Neutrophil (primary cell): ENCODE results near the gene SH3PXD2B.
A peak's percentile ranks its signal among the peaks of the same experiment; 100 is the strongest.

Source experiments
- H3K27ac ChIP-seq: fragments of 200-600 bp; sonication (generic); 2 replicates; pipeline ENCODE4 v1.5.1; 2016; ENCODE audit warnings: mild to moderate bottlenecking, moderate library complexity
- H3K27me3 ChIP-seq: fragments of 200-600 bp; sonication (generic); 2 replicates; pipeline ENCODE4 v1.6.0; 2016; ENCODE audit warnings: mild to moderate bottlenecking
- H3K36me3 ChIP-seq: fragments of 200-600 bp; sonication (generic); 2 replicates; pipeline ENCODE4 v1.5.1; 2017
- H3K4me1 ChIP-seq, 2 experiments: fragments of 200-600 bp in 1 of 2; sonication (generic) in 1 of 2; 1 replicate in 1 of 2; 2 replicates in 1 of 2; pipeline versions ENCODE4 v1.5.1 to v1.6.1; 2013 to 2016; ENCODE audit warnings: low read depth in 1 of 2, low read length in 1 of 2, mild to moderate bottlenecking in 1 of 2, moderate library complexity in 1 of 2; ENCODE audit not compliant: control insufficient read depth in 1 of 2, insufficient read depth in 1 of 2
- H3K4me3 ChIP-seq, 2 experiments: fragments of 200-600 bp in 1 of 2; sonication (generic) in 1 of 2; 1 replicate in 1 of 2; 2 replicates in 1 of 2; pipeline ENCODE4 v1.5.1; 2013 to 2016; ENCODE audit warnings: low read depth in 1 of 2, low read length in 1 of 2, mild to moderate bottlenecking in 1 of 2, moderate library complexity in 1 of 2
- H3K9me3 ChIP-seq: fragments of 200-600 bp; sonication (generic); 2 replicates; pipeline ENCODE4 v1.5.1; 2016
- TF ChIP-seq, protein P1 (sequence below): fragments of 200-600 bp; sonication (generic); IDR thresholded peaks from 2 replicates; pipeline ENCODE4 v1.5.1; 2016; ENCODE audit warnings: antibody characterized with exemption

SH3PXD2B gene

DNA sequence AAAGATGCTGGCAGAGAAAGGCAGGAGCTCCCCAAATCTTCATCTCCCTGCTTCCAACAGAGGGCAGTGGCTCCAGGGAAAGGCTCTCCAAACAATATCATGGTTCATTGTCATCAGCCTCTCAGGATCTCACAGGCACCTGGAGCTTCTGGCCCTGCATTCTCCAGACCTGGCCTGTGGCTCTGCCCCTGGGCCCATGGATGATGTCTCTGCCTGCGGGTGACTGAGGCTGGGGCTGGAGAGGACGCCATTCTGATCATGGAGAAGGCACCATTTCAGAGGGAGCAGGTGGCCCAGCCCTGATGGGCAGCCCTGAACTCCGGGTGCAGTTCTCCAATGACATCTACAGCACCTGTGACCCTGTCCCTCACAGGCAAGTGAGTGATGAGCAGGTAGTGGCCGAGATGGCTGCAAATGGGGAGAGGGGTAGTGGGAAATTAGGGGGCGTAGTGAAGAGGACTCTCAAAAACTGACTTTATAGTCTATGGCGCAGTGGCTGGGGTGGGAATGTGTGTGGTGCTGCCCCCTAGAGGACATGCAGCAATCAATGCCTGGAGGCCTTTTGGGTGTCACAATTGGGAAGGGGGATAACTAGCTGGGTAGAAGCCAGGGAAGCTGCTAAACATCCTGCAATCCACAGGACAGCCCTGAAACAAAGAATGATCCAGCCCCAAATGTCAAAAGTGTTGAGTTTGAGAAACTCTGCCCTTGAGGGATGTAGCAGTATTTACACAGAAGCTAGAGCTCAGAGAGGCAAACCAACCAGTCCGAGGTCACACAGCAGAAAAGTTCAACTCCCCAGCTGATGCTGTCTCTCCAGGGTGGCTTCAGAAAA is 3.2 kb downstream of the SH3PXD2B start:
- H3K4me3 ChIP-seq: no peak overlapping the region
- no peak overlapping the region for H3K27ac ChIP-seq
- peaks cover 82% of the 10 kb centered on the region for H3K27me3 ChIP-seq
- H3K4me1 ChIP-seq: peaks cover 5% of the 10 kb centered on the region in 2 experiments
- no peaks in the 10 kb centered on the region for H3K9me3 ChIP-seq
- H3K36me3 ChIP-seq: no peaks in the 10 kb centered on the region
- TF ChIP-seq, protein P1, sequence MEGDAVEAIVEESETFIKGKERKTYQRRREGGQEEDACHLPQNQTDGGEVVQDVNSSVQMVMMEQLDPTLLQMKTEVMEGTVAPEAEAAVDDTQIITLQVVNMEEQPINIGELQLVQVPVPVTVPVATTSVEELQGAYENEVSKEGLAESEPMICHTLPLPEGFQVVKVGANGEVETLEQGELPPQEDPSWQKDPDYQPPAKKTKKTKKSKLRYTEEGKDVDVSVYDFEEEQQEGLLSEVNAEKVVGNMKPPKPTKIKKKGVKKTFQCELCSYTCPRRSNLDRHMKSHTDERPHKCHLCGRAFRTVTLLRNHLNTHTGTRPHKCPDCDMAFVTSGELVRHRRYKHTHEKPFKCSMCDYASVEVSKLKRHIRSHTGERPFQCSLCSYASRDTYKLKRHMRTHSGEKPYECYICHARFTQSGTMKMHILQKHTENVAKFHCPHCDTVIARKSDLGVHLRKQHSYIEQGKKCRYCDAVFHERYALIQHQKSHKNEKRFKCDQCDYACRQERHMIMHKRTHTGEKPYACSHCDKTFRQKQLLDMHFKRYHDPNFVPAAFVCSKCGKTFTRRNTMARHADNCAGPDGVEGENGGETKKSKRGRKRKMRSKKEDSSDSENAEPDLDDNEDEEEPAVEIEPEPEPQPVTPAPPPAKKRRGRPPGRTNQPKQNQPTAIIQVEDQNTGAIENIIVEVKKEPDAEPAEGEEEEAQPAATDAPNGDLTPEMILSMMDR: peak; percentile 16

DNA sequence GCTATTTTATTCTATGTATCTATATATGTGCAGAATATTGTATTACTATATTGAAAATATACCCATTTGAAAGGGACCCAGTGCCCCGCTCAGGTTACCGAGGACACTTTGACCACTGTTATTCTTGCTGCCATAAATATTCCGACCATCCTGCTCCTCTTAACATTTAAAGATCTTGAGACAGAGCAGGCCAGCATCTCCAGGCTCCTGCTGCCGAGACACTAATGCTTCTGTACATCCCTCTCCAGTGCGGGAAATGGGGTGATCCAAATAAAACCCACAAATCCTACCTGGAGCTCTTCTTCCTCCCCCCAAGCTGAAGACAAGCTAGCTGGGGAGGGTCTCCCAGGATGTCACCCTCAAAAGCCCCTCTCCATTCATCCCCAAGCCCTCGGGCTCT is 3.9 kb downstream of the SH3PXD2B start:
- H3K27ac ChIP-seq: no peak overlapping the region
- no peak overlapping the region for H3K4me3 ChIP-seq
- TF ChIP-seq, protein P1: no peak
- peaks cover 82% of the 10 kb centered on the region for H3K27me3 ChIP-seq
- peaks cover 5% of the 10 kb centered on the region in 2 experiments for H3K4me1 ChIP-seq
- H3K36me3 ChIP-seq: no peaks in the 10 kb centered on the region
- no peaks in the 10 kb centered on the region for H3K9me3 ChIP-seq

DNA sequence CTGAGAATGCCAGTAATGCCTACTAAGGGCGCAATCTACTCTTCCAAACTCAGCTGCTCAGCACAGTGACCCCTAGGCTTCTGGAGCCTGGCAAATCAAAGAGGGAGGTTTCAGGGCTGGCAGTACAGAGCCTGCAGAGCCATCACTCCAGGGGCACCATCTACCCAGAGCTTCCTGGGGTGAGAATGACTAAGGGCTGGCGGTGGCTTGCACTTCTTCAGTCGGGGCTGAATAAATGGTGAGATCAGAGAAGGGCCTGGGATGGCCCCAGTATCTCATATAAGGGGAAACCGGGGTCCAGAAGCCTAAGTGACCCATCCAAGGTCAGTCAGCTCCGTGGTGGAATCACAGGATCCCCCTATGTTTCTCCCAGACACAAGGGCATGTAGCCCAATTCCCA is 5.3 kb downstream of the SH3PXD2B start:
- Histone ChIP-seq H3K9me3 (no peaks in the 10 kb centered on the region), H3K27me3 (peaks cover 84% of the 10 kb centered on the region), H3K27ac (no peak overlapping the region), H3K36me3 (no peaks in the 10 kb centered on the region), H3K4me1 (peaks cover 4 to 5% of the 10 kb centered on the region in 2 experiments), H3K4me3 (no peak overlapping the region)
- TF ChIP-seq, protein P1: no peak

DNA sequence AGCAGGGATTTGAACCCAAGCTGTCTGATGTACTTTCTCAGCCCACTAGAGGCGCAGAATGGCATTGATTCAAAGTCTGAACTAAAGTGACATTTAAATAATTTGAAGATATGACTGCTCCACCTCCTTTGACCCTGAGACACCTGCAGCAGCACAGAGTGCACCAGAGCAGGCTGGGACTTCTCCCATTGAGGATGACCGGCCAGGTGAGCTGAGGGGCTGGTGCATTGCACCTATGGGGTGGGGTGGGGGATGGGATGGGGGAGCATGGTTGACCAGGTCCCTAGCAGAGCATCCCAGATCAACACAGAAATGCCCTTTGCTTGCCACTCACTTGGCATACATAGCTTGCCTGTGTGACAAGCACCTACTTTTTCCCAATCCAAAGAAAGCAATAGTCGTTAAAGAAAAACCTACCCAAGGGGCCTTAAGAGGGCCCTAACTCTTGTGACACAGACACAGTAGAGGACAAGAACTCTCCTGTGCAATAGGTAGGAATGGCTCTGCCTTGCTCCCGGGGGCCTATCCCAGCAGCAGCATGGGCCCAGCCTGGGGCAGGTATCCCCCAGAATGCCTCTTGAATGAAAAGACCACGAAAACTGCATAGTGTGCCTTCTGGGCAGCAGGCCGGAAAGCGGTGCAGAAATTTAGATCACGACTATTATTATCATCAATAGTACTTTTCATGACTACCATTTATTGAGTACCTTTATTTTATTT is 6.5 kb downstream of the SH3PXD2B start:
- TF ChIP-seq, protein P1: no peak
- Histone ChIP-seq H3K27me3 (peaks cover 84% of the 10 kb centered on the region), H3K4me3 (no peak overlapping the region), H3K27ac (no peak overlapping the region), H3K36me3 (no peaks in the 10 kb centered on the region), H3K9me3 (no peaks in the 10 kb centered on the region), H3K4me1 (no peaks in the 10 kb centered on the region)

DNA sequence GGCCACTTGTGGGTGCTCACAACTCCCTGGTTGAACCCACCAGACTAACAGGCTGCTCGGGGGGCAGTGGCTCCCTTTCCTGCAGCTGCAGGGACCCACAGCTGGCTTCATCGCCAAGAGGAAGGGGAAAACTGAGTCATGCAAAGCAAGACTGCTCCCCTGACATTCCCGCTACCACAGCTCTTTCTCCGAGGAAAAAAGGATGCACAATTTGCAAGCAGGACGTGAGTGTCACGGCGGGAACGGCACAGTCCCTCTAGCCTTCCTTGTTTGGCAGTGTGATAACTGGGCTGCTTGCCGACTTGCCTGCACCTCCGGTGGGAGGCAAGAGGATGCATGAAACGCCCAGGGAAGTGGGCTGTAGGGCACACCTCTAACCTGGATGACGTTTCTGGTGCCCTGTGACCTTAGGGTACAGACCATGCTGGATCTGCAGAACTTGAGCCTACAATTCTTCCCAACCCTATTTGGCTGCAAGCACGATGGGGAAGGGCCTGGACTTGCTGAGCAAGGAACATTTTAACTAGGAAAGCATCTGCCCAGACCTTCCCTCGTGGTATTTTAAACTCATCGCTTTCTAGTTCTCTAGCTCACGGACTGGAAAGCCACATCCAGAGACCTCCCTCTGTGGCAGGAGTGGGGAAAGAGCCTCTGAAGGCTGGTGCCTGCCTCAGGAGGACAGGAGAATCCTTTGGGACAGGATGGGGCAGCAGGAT is 7.8 kb downstream of the SH3PXD2B start:
- no peaks in the 10 kb centered on the region for H3K4me1 ChIP-seq
- H3K4me3 ChIP-seq: no peak overlapping the region
- peaks cover 74% of the 10 kb centered on the region for H3K27me3 ChIP-seq
- TF ChIP-seq, protein P1: no peak
- H3K27ac ChIP-seq: no peak overlapping the region
- no peaks in the 10 kb centered on the region for H3K9me3 ChIP-seq
- H3K36me3 ChIP-seq: no peaks in the 10 kb centered on the region
